ENCODE measurements around the gene MBP.

Gene MBP

DNA sequence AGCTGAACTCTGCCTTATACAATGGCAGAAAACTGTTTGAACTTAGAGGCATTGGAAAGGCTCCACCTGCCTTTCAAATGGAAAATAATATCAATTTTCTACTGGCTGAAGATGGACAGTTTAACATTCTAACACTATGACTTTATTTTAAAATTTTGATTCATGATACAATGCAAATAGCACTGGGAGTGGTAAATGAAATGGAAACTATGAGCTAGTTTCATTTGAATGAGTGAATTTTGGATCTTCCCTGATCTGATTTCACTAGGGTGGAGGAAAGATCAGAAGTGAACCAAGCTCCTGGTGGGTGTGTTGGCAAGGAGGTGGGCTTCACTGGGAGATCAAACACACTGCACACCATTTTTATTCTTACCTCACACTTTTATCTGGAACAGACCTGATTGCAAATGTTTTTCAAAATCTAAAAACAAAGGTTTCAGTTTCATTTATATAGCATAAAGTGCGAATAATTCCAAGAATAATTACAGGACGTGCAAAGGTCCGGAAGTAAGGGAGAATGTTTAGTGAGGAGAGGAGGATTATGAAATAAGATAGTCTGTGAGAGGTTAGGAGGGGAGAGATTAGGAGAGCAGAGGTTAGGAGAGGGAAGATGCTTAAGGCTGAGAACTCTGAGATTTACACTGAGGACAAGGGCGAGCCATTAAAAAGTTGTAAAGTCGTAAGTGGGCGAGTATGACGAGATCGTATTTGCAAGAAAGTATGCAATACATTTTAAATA, 18.6 kb upstream of the MBP start:
- no peak for DNase-seq

DNA sequence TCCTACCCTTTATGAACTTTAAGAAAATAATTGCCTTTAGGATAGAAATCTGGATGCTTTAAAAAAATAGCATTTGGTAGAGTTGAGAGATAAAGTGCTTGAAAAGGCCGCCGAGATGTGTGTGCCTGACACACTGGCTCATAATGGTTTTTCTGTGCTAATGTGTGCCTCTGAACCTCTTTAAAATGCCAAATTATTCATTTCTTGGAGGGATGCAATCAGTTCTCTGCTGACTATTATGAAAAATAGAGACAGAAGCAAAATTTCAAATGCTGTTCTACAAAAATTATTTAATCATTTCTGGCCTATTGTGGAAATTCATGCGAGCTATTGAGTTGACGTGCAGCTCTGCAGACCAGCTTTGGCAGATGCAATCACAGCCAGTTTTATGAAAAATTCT, 18.0 kb upstream of the MBP start:
- DNase-seq: no peak

DNA sequence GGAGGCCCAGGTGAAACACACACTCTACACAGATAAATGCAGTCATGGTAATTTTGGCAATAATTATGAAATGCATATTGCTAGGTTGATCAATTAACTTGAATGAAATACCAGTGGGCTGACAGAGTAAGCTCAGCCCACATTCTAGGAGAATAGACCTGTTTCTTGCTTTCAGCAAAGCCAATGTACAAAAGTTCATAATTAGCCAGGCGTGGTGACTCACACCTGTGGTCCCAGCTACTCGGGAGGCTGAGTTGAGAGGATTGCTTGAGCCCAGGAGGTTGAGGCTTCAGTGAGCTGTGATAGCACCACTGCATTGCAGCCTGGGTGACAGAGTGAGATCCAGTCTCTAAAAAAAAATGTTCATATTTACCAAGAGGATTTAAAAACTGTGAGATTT, 15.7 kb upstream of the MBP start:
- DNase-seq: no peak

DNA sequence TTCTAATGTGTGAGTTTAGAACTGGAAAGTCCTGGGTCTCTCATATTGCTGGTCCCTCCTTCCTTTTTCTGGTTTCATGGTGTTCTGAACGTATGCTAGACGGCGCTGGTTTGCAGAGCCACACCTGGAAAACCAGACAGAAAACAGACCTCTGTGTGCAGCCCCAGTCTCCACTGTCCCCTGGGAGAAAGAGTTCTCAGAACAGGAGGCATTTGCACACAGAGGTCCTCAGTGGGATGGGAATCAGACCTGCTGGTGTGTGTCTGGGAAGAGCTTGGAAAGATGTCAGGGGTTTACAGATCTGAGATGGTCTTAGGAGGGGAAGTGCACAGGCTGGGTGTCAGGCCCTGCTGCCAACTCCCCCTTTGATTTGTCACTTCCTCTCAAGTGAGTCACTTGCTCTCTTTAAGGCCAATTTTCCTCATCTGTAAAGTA, 14.9 kb upstream of the MBP start:
- peak; percentile 45 for DNase-seq

DNA sequence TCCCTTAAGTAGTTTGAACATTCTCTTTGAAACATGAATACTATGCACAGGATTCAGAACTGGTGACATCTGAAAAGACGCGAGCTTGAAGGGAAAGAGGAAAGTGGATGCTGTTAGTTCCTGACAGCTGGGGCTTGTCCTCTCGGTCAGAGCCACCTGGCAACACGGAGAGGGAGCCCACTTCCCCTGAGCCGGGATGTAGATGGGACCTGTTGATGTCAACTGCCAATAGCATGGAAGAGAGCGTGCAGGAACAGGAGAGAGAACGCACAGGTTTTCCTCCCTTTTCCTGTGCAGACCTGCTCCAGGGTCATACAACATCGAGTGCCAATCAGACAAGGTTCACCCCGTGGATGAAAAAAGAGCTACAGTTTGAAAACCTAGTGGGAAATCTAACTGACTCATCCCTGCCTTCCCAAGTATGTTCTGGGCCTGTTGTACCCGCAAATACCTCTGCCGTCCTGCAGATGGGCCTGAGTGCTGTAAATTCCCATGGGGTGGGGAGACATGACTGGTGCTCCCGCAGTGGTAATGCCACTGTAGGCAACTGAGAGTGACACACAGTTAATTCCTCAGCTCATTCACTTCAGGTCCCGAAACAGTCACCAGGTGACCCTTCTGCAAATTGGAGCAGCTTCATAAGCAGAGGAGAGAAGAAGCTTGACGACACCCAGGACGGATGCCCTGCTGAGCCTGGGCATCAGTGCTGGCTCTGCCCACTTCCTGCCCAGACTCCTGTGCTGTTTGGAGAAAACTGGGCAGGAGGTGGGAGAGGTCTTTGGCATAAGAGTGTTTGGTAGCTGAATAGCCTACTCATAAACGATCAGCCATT, 13.9 kb upstream of the MBP start:
- no peak for DNase-seq

DNA sequence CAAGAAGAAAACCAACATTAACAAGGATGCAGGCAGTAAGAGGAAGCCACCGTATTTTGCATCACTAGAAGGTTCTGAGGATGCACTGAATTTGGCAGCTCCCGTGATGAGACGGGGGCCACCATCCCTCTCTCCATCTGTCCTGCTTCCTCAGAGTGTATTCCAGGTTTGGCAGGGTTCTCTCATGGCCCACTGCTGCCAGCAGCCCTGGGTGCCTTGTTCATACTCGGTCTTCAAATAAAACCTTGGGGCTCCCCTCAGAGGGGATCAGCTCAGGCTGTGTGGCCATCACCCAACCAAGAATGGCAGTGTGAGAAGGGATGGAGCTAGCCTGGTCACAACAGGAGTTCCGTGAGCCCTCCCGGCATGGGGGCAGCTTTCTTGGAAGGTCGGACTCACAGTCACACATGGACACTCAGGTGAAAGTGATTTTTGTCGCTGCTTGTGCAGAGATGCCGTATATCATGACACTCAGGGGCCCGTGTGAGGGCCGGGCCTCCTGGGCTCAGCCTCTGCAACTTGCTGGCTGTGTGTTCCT, 12.8 kb upstream of the MBP start:
- no peak for DNase-seq

DNA sequence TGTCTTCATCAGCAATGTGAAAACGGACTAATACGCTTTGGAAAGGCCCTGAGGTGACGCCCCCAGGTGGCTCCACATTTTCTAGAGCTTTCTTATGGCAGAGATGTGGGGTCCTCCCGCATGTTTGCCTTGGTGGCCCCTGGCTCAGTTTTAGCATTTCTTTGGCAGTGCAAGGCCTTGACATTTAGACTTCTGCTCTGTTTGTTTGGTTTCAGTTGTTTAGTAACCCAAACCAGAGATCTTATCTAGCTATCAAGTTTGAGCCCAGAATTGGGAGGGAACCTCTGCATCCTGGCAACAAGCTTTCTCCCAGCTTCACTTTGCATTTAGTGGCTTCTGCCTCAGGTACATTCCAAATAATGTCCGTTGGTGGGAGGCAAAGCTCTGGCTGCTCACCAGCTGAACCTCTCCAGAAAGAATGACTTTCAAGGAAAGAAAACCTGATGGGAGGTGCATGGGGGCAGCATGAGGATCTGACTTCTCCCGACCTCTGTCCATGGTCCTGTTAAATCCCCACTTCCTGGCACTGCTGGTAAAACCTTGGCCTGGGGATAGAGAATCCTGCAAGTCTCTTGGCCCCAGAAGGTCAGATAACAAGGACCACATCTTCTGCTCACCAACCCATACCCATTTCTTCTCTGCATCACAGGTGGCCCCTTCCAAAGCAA, 12.0 kb upstream of the MBP start:
- no peak for DNase-seq

DNA sequence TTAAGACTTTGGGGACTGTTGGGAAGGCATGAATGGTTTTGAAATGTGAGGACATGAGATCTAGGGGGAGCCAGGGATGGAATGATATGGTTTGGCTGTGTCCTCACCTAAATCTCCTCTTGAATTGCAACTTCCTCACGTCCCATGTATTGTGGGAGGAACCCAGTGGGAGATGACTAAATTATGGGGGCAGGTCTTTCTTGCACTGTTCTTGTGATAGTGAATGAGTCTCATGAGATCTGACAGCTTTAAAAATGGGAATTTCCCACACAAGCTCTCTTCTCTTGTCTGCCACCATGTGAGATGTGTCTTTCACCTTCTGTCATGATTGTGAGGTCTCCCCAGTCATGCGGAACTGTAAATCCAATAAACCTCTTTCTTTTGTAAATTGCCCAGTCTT, 11.5 kb upstream of the MBP start:
- no peak for DNase-seq

DNA sequence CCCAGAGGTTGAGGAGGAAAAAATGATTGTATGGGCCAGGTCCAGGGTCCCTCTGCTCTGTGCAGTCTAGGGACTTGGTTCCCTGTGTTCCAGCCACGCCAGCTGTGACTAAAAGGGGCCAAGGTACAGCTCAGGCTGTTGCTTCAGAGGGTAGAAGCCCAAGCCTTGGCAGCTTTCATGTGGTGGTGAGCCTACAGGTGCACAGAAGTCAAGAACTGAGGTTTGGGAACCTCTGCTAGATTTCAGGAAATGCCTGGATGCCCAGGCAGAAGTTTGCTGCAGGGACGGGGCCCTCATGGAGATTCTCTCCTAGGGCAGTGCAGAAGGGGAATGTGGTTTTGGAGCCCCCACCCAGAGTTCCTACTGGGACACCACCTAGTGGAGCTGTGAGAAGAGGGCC, 10.6 kb upstream of the MBP start:
- DNase-seq: no peak

DNA sequence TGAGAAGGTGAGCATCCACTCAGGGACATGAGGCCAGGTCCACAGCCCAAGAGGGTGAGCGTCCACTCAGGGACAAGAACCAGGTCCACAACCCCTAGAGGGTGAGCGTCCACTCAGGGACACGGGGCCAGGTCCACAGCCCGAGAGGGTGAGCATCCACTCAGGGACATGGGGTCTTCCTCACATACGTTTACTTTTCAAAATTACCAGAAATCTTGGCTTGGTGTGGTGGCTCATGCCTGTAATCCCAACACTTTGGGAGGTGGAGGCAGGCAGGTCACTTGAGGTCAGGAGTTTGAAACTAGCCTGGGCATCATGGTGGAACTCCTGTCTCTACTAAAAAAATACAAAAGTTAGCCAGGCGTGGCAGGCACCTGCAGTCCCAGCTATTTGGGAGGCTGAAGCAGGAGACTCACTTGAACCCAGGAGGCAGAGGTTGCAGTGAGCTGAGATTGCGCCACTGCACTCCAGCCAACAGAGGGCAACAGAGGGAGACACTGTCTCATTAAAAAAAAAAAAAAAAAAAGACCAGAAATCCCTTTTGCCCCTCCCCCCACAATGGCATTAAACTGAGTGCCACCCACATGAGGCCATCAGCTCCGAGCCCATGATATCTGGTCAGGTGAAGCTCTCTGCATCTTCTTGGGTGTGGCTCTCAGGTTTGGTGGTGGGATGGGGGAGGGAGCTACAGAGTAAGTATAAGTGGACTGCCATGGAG, 9.0 kb upstream of the MBP start:
- peak; percentile 45 for DNase-seq

DNA sequence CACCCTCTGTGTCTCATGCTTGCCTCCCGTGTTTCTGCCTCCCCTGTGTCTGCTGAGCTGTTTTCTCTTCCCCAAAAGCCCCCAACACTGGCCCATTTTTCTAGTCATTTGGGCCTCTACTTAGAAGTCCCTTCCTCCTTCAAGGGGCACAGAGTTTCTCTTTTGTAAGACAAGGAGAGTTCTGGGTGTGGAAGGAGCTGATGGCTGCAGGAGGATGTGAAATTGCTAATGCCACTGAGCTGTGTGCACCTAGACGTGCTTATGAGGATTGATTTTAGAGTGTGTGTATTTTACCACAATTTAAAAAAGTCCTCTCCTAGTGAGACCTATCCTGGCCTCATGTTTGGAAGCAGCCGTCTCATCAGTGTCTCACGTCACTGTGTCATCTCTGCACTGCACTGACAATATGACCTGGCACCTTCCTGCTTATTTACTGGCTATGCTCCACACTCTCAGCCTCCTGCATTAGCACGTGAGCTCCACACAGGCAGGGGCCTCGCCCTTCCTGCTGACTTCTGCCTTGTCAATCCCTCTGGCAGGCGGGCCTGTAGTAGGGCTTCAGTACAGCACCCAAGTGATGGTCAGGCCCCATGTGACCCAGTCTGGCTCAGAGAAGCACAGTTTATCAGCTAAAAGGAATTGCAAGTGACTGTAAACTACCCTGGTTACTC, 8.0 kb upstream of the MBP start:
- peak; percentile 83 for DNase-seq

DNA sequence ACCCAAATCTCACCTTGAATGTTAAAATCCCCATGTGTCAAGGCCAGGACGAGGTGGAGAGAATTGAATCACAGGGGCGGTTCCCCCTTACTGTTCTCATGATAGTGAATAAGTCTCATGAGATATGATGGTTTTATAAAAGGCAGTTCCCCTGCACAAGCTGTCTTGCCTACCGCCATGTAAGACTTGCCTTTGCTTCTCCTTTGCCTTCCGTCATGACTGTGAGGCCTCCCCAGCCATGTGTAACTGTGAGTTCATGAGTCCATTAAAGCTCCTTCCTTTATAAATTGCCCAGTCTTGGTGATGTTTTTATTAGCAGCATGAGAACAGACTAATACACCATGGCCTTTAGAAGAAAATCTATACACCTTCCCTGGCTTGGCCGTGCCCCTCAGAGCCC, 7.4 kb upstream of the MBP start:
- no peak for DNase-seq

DNA sequence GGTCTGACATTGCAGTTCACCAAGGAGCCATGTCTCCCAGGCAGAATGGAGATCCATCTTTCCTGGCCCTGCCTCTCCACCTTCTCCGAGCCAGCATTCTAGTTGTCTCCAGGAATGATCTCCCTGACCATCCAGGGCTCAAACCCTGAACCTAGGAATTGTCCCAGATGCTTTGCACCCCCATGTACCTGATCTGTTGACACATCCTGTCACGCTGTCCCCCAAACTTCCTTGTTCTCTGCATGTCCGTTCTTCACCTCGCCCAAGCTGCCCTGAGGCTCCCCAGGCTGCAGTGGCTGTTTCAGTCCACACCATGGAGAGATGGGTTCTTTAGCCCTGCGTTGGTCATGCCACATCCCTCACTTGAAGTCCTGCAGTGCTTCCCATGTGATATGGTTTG, 7.0 kb upstream of the MBP start:
- no peak for DNase-seq

DNA sequence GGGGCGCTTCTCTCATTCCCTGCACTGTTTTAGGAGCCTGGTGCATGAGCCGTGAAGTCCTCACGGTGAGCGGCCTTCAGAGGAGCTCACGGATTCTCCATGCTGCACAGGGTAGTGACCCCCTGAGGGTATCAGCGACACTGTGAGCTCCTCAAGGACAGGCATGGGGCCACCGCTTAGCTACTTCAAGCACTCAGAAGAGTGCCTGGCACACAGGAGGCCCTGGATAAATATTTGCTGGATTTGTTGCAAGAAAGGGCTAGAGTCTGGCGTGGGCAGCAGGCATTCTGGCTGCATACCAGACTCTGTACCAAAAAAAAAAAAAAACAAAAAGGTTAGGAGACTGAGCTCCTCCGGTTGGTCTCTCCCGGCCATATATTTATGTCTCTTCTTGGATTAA, 5.7 kb upstream of the MBP start:
- DNase-seq: no peak

DNA sequence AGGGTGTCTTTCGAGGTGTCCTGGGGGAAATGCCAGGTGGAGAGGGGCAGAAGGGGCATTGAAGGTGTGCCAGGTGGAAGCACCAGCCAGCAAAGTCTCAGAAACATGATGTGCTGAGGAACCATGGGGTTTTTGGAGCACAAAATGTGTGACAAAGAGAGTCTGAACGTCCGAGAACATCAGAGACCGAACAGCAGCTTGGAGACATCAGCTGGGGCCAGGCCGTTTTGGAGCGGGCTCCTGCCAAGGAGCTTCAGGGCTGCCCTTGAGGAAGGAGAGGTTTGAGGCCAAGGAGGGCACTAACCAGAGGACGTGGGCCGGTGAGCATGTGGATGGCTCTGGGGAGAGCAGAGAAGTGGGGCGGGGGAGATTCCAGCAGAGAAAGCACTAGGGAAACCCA, 5.3 kb upstream of the MBP start:
- DNase-seq: no peak

DNA sequence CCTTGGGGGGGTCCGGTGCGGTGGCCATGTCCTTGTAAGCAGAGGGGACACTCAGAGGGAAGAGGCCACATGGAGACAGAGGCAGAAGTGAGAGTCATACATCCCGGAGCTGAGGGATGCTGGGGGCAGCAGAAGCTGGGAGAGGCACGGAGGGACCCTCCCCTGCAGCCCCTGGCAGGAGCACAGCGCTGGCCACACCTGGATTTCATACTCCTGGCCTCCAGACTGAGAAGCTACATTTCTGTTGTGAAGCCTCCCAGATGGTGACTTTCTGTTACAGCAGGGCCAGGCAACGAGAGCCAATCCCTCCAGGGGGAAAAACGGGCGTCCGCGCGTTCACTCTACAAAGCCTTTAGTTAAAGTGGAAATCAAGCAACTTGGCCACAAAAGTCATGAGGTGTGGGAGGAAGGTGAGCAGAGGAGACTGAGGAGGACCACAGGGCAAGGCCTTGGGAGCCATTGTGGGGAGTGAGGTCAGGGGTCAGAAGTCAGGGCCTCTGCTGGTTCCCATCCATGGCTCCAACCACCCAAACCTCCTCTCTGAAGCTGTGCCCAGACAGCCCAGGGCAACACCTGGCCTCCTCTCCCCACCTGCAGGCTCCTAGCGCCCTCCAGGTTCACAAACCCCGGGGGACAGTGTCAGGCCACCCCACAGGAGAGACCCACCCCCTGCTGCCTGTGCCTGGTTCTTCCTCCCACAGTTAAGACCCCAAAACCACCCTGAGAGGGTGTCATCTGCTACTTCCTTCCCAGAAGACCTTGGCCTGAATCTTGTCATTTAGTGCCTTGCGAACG, 4.5 kb upstream of the MBP start:
- DNase-seq: no peak

DNA sequence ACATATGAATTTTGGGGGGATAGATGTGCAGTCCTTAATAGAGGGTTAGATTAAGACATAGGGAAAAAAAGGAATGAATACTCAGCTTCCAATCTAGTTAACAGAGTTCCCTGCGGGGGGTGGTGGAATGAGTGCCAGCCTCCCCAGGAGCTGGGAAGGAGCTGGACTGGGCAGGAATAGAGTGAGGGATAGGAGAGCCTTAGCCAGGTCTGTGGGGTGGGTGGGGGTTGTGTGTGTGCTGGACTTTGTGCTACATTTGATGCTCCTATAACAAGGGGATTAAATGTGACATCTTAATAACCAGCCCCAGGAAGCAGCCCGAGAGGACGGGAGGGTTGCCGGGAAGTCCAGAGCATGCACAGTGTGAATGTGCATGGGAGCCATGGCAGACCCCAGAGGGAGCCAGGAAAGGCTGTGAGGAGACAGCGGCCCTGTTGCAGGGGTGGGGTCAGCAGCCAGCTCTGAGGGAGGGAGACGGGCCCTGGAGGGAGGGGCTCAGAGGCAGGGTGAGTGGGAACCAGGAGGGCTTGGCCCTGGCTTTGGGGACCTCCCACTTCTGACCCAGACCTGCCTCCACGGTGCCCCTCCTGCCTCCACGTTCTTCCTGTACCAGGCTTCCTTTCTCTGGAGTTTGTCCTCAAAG, 3.6 kb upstream of the MBP start:
- DNase-seq: no peak

DNA sequence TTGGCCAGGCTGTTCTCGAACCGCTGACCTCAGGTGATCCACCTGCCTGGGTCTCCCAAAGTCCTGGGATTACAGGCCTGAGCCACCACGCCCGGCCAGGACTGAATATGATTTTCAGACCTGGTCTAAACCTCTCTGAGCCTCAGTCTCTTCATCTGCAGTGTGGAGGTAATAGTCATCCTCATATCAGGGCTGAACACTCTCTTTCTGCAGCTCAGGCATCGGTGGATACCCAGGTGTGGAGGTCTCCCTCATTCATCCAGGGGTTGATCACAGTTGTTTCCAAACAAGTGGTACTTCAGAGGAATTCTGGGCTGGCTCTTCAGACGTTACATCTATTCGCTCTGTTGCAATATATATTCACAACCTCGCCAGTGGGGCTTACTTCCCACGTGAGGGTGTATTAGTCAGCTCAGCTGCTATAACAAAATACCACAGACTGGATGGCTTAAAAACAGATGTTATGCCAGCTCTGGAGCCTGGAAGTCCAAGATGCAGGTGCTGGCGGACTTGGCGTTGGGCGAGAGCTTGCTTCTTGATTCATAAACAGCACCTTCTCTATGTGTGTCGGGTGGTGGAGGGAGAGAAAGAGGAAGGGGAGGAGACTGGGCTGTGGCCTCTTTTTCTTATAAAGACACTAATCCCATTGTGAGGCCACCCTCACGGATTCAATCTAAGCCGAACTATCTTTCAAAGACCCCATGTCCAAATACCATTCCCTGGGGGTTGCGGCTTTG, 2.9 kb upstream of the MBP start:
- no peak for DNase-seq

DNA sequence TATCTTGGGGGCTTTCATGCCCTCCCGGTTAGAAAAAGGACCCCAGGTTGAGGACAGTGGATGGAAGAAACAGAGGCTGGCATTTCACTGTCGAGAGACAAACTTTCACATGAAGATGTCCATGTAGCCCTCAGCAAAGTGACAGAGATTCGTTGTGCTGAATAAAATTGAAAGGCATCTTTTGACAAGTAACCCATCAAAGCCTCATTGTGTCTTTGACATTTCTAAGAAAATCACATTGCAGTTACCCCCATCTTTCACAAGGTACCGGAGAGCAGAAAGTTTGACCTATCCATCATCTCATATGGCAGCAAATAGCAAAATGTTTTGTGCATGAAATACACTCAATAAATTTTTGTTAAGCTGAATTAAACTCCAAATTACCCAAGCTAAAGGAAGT, 2.0 kb upstream of the MBP start:
- no peak for DNase-seq

DNA sequence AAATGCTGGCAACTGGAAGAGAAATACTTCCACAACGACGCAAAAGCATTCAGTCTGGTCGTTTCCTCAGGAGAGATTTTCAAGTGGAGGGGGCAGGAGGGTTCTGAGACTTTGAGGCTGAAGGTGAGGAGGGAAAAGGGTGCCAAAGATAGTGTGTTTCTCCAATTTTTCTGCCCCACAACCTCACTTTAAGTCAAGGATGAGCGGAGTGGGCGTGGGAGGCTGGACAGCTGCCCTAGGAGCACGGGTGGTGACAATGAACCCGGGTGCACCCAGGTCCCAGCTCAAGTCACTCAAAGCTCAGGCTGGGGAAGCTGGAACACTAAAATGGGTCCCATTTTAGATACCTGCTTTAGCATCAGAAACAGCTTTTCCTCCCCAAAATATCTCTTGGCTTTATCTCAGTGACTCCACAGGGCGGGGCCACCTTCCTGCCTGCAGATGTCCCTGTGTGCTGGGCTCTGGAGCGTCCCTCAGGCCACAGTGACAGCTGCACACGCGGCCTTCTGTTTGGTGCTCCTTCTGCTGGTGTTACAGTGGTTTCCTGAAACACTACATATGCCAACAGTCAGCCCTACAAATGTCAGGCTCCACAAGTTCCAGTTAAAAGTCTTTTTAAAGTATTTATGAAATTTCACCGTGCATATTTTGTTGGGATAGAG, 1.4 kb upstream of the MBP start:
- DNase-seq: peak; percentile 92

All from hematopoietic multipotent progenitor cell treated with erythropoietin and hydrocortisone succinate and interleukin-3 and kit ligand, for 4 days (in vitro differentiated cells).